Measurements from ENCODE around the gene PHF13.

PHF13 gene

DNA sequence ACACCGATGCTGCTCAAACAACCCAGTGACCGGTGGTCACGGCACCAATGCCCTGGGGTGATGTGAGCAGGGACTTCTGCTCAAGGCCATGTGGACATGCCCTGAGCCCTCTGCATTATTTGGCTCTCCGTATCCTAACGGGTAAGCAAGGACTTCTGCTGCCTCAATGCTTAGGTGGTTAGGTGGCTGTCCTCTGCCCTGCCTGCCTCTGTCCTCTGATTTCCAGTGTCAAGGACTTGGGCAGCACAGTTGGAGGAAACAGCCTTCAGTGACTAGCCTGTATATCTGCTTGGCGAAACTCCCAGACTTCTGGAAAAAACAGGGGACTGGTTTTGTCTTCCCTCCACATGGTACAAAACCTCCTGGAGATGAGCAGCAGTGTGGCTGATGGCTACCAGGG lies 53.6 kb downstream of the PHF13 start:
- DNase-seq = no peak

DNA sequence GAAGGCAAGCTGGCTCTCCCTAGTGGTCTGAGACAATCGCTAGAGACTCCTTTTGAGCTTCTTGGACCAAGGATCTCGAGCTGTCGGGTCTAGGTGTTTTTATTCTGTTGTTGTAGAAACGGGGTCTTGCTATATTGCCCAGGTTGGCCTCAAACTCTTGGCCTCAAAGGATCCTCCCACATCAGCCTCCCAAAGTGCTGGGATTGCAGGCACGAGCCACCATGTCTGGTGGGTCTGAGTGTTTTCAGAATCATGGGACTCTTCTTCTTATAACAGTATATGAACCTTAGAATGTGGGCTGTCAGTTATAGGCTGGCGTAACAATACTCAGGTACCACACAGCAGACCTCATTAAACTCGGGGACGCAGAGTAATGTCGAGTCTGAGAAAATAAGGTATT lies 55.0 kb downstream of the PHF13 start:
- DNase-seq = no peak

DNA sequence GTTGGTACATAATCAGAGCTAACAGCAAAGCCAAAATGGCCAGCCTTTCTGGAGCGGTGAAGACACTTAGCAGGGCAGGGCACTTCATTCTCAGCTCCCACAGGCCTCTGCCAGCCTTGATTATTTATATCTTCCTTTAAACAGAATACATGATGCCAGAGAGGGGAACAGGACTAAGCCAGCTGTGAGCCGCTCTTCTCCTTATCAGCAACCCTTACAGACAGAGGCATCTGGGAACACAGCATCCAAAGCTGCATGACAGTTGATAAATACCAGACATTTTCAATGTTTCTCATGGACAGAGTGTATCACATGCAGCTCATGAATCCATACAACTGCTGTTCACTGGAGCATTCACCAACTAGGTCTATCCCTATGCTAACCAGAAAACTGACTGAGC lies 59.0 kb downstream of the PHF13 start:
- no peak for DNase-seq
